AG04449 (cell line): ENCODE data around the gene EOLA1.

Experiments used
- CTCF ChIA-PET: fragments of 350-600 bp; formaldehyde crosslinking; extraction: SDS; loops from one replicate; lab custom pipeline; 2021; ENCODE audit warnings: antibody characterized with exemption; lab: Yijun Ruan, JAX
- POLR2A ChIA-PET: fragments of 400-600, 350-600 bp; formaldehyde crosslinking; extraction: SDS; loops from one replicate; lab custom pipeline; 2020; ENCODE audit warnings: antibody characterized with exemption, inconsistent platforms; lab: Yijun Ruan, JAX
- DNase-seq: peaks from one replicate; pipeline ENCODE4 v3.0.0-alpha.2; 2010; ENCODE audit warnings: low read depth, low spot score
- H3K4me3 ChIP-seq: 2 replicates; pipeline ENCODE4 v1.5.1; 2011; ENCODE audit warnings: low read depth, mild to moderate bottlenecking, control low read depth, low read length
- CTCF ChIP-seq: IDR thresholded peaks from one replicate; pipeline ENCODE4 v1.5.1; 2011; ENCODE audit warnings: mild to moderate bottlenecking, moderate library complexity, low read length, control low read depth, inconsistent platforms; ENCODE audit not compliant: insufficient read depth; ENCODE audit errors: missing control alignments

Gene EOLA1

GRCh38 chrX:149540621-149541520, at the start of gene EOLA1:
Gene EOLA1, plus strand, starts transcription at chrX:149541012. Its CDS starts 4,619 bp downstream, at chrX:149545631.
- CTCF ChIA-PET = interaction anchor here (0.9 to 1.0 kb wide), 2 partner anchors 11 to 398 kb away, joined by 3 read pairs; partner anchors contain the start of gene EOLA2
- POLR2A ChIA-PET = interaction anchor here (0.6 to 1.0 kb wide), 2 partner anchors 19 to 46 kb away, joined by 3 read pairs; no protein-coding TSS in a partner anchor
- TF ChIP-seq CTCF = no peak
- peak within 1 kb of the TSS; percentile 75 for H3K4me3 ChIP-seq
- peak; percentile 91 for DNase-seq

GRCh38 chrX:149491812-149492211, 49.0 kb upstream of the EOLA1 start:
- POLR2A ChIA-PET = no interaction called here
- TF ChIP-seq CTCF = no peak
- DNase-seq = no peak
- CTCF ChIA-PET = interaction anchor here (0.9 kb wide), 1 partner anchor 21 kb away, joined by 3 read pairs; no protein-coding TSS in a partner anchor
- H3K4me3 ChIP-seq = no peak overlapping the region

- DNase-seq = no peak
- ChIA-PET POLR2A (interaction anchor here (0.9 kb wide), 1 partner anchor 47 kb away, joined by 3 read pairs; the partner anchor contains the start of gene EOLA1), CTCF (interaction anchor here (1.0 kb wide), 1 partner anchor 22 kb away, joined by 3 read pairs; no protein-coding TSS in a partner anchor)
- TF ChIP-seq CTCF = no peak
- H3K4me3 ChIP-seq = no peak overlapping the region
Measured at GRCh38 chrX:149493567-149494562, 46.9 kb upstream of the EOLA1 start.

GRCh38 chrX:149494844-149495565, 45.8 kb upstream of the EOLA1 start:
- DNase-seq = no peak
- ChIA-PET POLR2A (interaction anchor here (0.9 kb wide), 1 partner anchor 46 kb away, joined by 3 read pairs; the partner anchor contains the start of gene EOLA1), CTCF (no interaction called here)
- no peak for TF ChIP-seq CTCF
- H3K4me3 ChIP-seq = no peak overlapping the region

- TF ChIP-seq CTCF = no peak
- H3K4me3 ChIP-seq = no peak overlapping the region
- CTCF ChIA-PET = no interaction called here
- POLR2A ChIA-PET = no interaction called here
- DNase-seq = no peak
Measured at GRCh38 chrX:149495573-149496071, 45.2 kb upstream of the EOLA1 start.
